NT2/D1 (cell line): ENCODE data around the gene RBP3.

Experiments used
- YY1 ChIP-seq: IDR thresholded peaks from 2 replicates; pipeline ENCODE4 v1.6.1; 2011; ENCODE audit not compliant: insufficient read length, insufficient read depth
- ZNF274 ChIP-seq: IDR thresholded peaks from 2 replicates; pipeline ENCODE4 v1.6.1; 2011; ENCODE audit warnings: mild to moderate bottlenecking, low read depth, low read length

GRCh38 chr10:47346581-47347302 lies 1.4 kb upstream of the RBP3 start:
- TF ChIP-seq ZNF274 (no peak), YY1 (no peak)
